Peyer's patch (tissue), 4 donors: ENCODE data around the gene GNS. TPM values are rescaled to one million over a fixed set of nuclear protein-coding genes. Genes with fewer than 3 reads are reported as not detected.

Experiments
- DNase-seq, 3 donors: peaks; one replicate each; pipeline ENCODE4 v3.0.0-alpha.2; 2017 to 2019
- H3K27ac ChIP-seq, 4 donors: fragments of 200-600 bp; sonication (generic); one replicate each; pipeline ENCODE4 v1.5.1; 2016 to 2019
- H3K27me3 ChIP-seq, 2 donors: fragments of 200-600 bp; sonication (generic); one replicate each; pipeline ENCODE4 v1.5.1; 2019
- H3K36me3 ChIP-seq, 3 donors: fragments of 200-600 bp; sonication (generic); one replicate each; pipeline ENCODE4 v1.5.1; 2016 to 2019
- H3K4me1 ChIP-seq, 4 donors: fragments of 200-600 bp; sonication (generic); one replicate each; pipeline ENCODE4 v1.5.1; 2016 to 2019
- H3K4me3 ChIP-seq, 4 donors: fragments of 200-600 bp; sonication (generic); 1 replicate in 3 of 4; 2 replicates in 1 of 4; pipeline ENCODE4 v1.5.1; 2016 to 2019; ENCODE audit warnings: mild to moderate bottlenecking in 1 of 4
- H3K9me3 ChIP-seq, 4 donors: fragments of 200-600 bp; sonication (generic); one replicate each; pipeline ENCODE4 v1.5.1; 2016 to 2019; ENCODE audit warnings: mild to moderate bottlenecking in 1 of 4
- POLR2A ChIP-seq, 2 donors: fragments of 450-650 bp; IDR thresholded peaks; one replicate each; pipeline ENCODE4 v1.5.1; 2017; ENCODE audit warnings: antibody characterized with exemption in 2 of 2, mild to moderate bottlenecking in 2 of 2, moderate library complexity in 2 of 2
- total RNA-seq, 4 donors: library from RNA; depleted of rRNA; stranded (reverse); fragments of >200 nt; gene quantifications; one replicate each; pipeline ENCODE4 v1.1.0, GENCODE V29; 2016
- TF ChIP-seq, protein P1 (sequence below), 6 experiments: fragments of 450-650 bp in 4 of 6; fragments of 200-600 bp in 2 of 6; sonication (generic) in 1 of 6; IDR thresholded peaks; one replicate each; pipeline ENCODE4 v1.5.1; 2017 to 2019; ENCODE audit warnings: antibody characterized with exemption in 6 of 6, mild to moderate bottlenecking in 3 of 6, moderate library complexity in 1 of 6

GNS gene
- total RNA-seq, 4 donors from 2014 or later = 19.8 to 146 (median 102) TPM

DNA sequence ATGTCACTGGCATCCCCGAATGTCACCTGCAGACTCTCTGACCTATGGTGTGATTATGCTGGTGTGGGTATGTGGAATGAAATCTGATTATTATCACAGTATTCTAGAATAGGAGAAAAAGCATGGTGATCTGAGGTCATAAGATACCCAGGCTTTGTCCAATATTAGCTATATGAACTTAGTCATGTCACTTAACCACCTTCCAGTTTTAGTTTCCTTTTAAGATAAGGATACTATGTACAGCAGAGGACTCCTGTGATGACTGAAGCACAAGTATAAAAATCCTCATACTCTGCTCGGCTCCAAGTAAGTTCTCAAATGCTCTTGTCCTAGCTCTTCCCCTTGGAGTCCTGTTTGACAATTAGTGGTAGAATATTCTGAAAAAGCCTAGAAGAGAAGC is 2.8 kb downstream of the GNS start:
- no peaks in the 10 kb centered on the region for H3K27me3 ChIP-seq
- no peak overlapping the region for H3K4me3 ChIP-seq
- no peak overlapping the region for H3K27ac ChIP-seq
- no peaks in the 10 kb centered on the region for H3K9me3 ChIP-seq
- peaks cover 0 to 29% (median 0%) of the 10 kb centered on the region in 4 donors for H3K4me1 ChIP-seq
- TF ChIP-seq, protein P1, sequence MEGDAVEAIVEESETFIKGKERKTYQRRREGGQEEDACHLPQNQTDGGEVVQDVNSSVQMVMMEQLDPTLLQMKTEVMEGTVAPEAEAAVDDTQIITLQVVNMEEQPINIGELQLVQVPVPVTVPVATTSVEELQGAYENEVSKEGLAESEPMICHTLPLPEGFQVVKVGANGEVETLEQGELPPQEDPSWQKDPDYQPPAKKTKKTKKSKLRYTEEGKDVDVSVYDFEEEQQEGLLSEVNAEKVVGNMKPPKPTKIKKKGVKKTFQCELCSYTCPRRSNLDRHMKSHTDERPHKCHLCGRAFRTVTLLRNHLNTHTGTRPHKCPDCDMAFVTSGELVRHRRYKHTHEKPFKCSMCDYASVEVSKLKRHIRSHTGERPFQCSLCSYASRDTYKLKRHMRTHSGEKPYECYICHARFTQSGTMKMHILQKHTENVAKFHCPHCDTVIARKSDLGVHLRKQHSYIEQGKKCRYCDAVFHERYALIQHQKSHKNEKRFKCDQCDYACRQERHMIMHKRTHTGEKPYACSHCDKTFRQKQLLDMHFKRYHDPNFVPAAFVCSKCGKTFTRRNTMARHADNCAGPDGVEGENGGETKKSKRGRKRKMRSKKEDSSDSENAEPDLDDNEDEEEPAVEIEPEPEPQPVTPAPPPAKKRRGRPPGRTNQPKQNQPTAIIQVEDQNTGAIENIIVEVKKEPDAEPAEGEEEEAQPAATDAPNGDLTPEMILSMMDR (IDR thresholded peaks at IDR 0.05) = no peak
- TF ChIP-seq POLR2A (IDR thresholded peaks at IDR 0.05) = no peak
- peaks cover 0 to 7% (median 0%) of the 10 kb centered on the region in 3 donors for H3K36me3 ChIP-seq
- DNase-seq = no peak

DNA sequence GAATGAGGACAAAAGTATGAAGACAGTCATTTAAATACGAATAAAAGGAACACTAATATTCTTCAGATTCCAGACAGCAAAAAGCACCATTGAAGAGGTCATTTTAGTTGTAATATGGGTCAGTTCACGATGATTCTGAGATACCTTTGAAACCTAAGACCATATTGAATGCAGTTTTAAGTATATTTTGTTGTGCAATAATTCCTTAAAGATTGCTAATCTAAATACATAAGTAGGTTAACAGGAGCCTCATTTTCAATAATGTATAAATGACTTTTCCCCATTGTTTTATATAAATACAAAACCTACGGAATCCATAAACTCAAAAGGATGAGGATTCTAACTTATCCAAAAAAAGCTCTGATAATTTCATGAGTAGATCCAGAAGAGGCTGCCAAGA is 5.8 kb downstream of the GNS start:
- peak overlapping the region in 1 of 4 donors; percentile 43 for H3K27ac ChIP-seq
- no peaks in the 10 kb centered on the region for H3K27me3 ChIP-seq
- no peak overlapping the region for H3K4me3 ChIP-seq
- no peak for DNase-seq
- no peak for TF ChIP-seq POLR2A (IDR thresholded peaks at IDR 0.05)
- TF ChIP-seq, protein P1 (IDR thresholded peaks at IDR 0.05) = no peak
- H3K4me1 ChIP-seq = peaks cover 0 to 26% (median 0%) of the 10 kb centered on the region in 4 donors
- H3K9me3 ChIP-seq = no peaks in the 10 kb centered on the region
- H3K36me3 ChIP-seq = peaks cover 0 to 24% (median 0%) of the 10 kb centered on the region in 3 donors

DNA sequence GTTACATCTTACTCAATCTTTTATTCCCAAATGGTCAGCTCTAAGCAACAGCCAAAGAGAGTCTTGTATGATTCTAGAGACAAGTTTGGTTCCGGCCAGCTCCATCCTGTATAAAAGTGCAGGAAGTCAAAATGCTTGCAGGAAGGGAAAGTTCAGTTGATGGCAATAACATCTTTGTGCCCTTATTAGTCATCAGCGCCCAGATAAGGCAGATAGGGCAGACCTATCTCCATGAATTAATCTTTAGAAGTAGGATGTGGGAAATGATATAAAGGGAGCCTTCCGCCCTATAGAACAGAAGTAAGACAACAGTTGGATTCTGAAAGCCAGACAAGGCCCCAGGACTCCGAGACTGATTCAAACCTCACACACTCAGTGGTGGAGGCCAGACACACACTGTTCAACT is 6.4 kb downstream of the GNS start:
- H3K27ac ChIP-seq = peak overlapping the region in 1 of 4 donors; percentile 43
- no peak for TF ChIP-seq POLR2A (IDR thresholded peaks at IDR 0.05)
- TF ChIP-seq, protein P1 (IDR thresholded peaks at IDR 0.05) = no peak
- no peaks in the 10 kb centered on the region for H3K27me3 ChIP-seq

GRCh38 chr12:64752032-64752431 is 7.2 kb downstream of the GNS start:
- Histone ChIP-seq H3K27ac (no peak overlapping the region), H3K4me1 (peaks cover 0 to 12% (median 0%) of the 10 kb centered on the region in 4 donors), H3K9me3 (no peaks in the 10 kb centered on the region), H3K36me3 (peaks cover 0 to 29% (median 0%) of the 10 kb centered on the region in 3 donors), H3K27me3 (no peaks in the 10 kb centered on the region), H3K4me3 (no peak overlapping the region)
- no peak for DNase-seq
- TF ChIP-seq POLR2A (IDR thresholded peaks at IDR 0.05) = no peak
- TF ChIP-seq, protein P1 (IDR thresholded peaks at IDR 0.05) = no peak

More for the DNA sequence above, 6.4 kb downstream of the GNS start:
- no peak overlapping the region for H3K4me3 ChIP-seq
- peaks cover 0 to 27% (median 0%) of the 10 kb centered on the region in 3 donors for H3K36me3 ChIP-seq
- no peak for DNase-seq
- H3K9me3 ChIP-seq = no peaks in the 10 kb centered on the region
- H3K4me1 ChIP-seq = peaks cover 0 to 20% (median 0%) of the 10 kb centered on the region in 4 donors

DNA sequence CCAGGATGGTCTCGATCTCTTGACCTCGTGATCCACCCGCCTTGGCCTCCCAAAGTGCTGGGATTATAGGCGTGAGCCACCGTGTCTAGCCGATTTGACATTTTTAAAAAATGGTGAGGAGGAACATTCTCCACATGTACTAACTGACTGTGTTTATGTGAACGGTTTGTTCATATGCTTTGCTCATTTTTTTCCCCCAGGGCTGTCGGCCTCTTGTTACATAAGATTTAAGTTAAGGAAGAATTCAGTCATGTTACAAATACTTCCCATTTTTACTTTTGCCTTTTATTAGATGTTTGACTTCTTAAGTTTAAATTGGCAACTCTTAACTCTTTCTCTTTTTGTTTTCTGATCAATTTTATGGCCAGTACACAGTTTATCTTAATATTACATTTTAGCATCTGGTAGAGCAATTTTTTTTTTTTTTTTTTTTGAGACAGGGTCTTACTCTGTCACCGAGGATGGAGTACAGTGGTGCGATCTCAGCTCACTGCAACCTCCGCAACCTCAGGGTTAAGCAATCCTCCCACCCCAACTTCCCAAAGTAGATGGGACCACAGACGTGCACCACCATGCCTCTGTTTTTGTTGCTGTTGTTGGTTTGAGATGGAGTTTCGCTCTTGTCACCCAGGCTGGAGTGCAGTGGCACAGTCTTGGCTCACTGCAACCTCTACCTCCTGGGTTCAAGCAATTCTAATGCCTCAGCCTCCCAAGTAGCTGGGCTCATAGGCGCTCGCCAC is 9.6 kb downstream of the GNS start:
- Histone ChIP-seq H3K27me3 (no peaks in the 10 kb centered on the region), H3K4me1 (peaks cover 0 to 8% (median 0%) of the 10 kb centered on the region in 4 donors), H3K27ac (no peak overlapping the region), H3K9me3 (no peaks in the 10 kb centered on the region), H3K4me3 (no peak overlapping the region), H3K36me3 (peaks cover 0 to 40% (median 0%) of the 10 kb centered on the region in 3 donors)
- DNase-seq = no peak
- TF ChIP-seq, protein P1 (IDR thresholded peaks at IDR 0.05) = no peak
- TF ChIP-seq POLR2A (IDR thresholded peaks at IDR 0.05) = no peak
